Ramos (cell line): ENCODE data around the gene ARHGAP26.

ENCODE experiments used
- in situ Hi-C: fragments of 300-500 bp; cut with MboI; formaldehyde crosslinking; loops from one replicate; pipeline ENCODE4 v1.14.3; 2022; ENCODE audit warnings: low sequenced_read_pairs; ENCODE audit not compliant: unreplicated experiment

ARHGAP26 gene

GRCh38 chr5:142748568-142749249 lies 21.5 kb upstream of the ARHGAP26 start:
- in situ Hi-C loops: no loop called here

GRCh38 chr5:142749321-142749720 lies 20.9 kb upstream of the ARHGAP26 start:
- in situ Hi-C loops: no loop called here

GRCh38 chr5:142753116-142753631 lies 17.0 kb upstream of the ARHGAP26 start:
- in situ Hi-C loops: no loop called here

DNA sequence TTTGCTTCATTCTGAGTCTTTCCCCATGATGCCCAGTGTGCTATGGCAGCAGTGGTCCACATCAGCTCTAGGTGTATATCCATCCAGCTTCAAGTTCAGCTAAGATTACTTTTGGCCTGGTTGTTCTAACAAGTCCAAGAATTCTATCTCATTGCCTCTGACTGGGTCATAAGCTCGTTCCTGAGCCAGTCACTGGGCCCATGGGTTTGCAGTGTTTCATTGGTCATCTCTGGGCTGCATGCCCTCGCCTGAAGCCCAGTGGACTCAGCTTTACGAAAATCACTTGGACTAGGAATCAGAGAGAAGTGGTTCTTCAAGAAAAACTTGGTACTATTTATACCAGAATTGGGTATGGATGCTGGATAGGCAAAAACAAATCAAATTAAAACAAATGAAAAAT lies 16.1 kb upstream of the ARHGAP26 start:
- in situ Hi-C loops: no loop called here

- in situ Hi-C loops: no loop called here
These were observed 13.6 kb upstream of the ARHGAP26 start for GRCh38 chr5:142756576-142756975.

DNA sequence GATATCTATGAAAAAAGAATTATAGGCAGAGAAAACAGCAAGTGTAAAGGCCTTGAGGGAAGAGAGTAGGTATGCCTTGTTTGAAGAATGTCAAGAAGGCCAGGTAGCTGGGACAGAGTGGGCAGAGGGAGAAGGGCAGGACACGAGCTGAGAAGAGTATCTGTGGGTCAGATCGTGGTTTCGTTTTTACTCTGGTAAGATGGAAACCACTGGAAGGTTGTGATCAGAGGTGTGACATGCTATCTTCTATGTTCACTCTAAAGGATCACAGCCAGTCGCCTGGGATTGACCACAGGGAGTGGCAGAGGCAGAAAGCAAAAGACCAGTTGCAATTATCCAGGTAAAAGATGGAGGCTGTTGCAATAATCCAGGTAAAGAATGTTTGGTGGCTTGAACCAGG lies 12.6 kb upstream of the ARHGAP26 start:
- in situ Hi-C loops: no loop called here

DNA sequence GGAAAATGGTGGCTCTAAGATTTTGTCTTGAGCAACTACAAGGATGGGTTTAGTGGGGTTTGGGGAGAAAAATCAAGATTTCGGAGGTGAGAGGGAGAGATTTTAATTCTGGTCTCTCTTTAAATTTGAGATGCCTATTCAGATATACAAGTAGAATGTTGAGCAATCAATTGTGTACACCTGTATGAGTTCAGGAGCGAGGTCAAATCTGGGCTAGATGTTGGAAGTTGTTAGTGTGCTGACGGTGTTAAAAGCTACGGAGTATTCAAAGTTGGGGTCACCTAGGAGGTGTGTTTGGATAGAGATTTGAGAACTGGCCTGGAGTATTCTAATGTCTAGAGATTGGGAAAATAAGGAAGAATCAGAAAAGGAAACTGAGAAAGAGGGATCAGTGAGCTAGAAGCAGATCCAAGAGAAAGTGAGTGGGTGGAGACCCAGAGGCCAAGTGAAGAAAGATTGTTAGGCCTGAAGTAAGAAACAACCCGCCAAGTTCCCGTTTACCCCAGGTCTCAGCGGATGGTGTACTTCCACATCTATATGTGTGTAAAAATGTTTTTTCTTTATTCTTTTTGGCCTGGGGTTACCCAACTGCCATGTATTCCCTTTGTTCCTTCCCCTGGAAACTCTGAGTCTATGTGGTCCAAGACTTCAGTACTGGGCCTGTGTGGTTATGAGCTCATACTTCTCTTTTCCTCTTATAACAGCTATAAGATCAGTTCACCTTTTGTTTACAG lies 11.9 kb upstream of the ARHGAP26 start:
- in situ Hi-C loops: no loop called here

GRCh38 chr5:142758796-142759145 lies 11.4 kb upstream of the ARHGAP26 start:
- in situ Hi-C loops: no loop called here

GRCh38 chr5:142763701-142764100 lies 6.5 kb upstream of the ARHGAP26 start:
- in situ Hi-C loops: no loop called here

- in situ Hi-C loops: no loop called here
These were observed 3.0 kb upstream of the ARHGAP26 start for GRCh38 chr5:142767178-142767577.

DNA sequence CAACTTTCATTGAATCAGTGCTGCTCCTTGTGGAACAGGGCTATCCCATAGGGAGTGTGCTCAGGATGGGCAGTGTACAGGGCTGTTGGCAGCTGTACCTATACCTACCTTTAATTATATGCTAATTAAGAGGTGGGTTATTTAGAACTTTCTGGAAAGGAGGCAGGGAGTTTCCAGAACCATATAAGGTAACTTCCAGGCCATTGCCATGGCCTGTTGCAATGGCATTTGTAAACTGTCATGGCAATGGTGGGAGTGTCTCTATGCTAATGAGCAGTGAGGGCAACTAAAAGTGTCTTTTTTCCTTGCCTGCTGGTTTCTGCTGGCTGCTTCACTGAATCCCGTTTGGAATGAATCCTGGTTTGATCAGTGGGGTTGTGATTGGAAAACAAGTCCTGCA lies 2.3 kb upstream of the ARHGAP26 start:
- in situ Hi-C loops: no loop called here

GRCh38 chr5:142769251-142769792 lies 855 bp upstream of the ARHGAP26 start:
- in situ Hi-C loops: no loop called here

DNA sequence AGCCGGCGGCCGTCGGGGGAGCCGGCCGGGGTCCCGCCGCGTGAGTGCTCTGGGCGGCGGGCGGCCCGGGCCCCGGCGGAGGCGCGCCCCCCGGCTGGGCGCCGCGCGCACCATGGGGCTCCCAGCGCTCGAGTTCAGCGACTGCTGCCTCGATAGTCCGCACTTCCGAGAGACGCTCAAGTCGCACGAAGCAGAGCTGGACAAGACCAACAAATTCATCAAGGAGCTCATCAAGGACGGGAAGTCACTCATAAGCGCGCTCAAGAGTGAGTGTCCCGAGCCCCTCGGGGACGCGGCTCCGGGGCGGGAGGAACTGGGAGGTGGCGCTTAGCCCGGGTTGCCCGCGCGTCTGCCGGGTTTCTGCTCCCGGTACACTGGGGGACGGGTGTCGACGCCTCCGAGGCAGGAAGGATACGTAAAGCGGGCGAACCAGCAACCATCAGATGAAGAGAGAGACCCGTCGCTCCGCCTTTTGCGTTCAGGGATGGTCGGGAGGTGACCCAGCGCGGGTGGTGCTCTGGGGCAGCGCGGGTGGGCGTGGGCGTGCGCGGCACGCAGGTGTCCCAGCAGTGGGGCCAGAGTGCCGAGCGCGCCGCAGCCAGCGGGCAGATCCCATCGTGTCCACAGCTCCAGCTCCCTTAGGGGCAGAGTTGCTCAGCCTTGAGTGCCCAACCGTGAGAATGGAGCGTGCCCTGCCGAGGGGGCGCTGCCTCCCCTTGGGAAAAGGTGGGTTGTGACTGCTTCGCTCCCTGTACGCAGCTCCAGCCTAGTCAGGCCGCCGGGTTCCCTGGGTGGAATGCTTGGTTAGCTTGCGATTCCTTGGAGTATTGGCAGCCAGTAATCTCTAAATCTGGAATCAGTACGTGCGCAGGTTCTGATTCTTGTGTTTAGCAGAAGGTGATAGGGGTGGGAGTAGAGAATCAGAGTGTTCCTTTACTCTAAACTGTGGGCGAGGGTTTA lies 753 bp downstream of the ARHGAP26 start:
- in situ Hi-C loops: no loop called here

GRCh38 chr5:142771666-142772065 lies 1.5 kb downstream of the ARHGAP26 start:
- in situ Hi-C loops: no loop called here

DNA sequence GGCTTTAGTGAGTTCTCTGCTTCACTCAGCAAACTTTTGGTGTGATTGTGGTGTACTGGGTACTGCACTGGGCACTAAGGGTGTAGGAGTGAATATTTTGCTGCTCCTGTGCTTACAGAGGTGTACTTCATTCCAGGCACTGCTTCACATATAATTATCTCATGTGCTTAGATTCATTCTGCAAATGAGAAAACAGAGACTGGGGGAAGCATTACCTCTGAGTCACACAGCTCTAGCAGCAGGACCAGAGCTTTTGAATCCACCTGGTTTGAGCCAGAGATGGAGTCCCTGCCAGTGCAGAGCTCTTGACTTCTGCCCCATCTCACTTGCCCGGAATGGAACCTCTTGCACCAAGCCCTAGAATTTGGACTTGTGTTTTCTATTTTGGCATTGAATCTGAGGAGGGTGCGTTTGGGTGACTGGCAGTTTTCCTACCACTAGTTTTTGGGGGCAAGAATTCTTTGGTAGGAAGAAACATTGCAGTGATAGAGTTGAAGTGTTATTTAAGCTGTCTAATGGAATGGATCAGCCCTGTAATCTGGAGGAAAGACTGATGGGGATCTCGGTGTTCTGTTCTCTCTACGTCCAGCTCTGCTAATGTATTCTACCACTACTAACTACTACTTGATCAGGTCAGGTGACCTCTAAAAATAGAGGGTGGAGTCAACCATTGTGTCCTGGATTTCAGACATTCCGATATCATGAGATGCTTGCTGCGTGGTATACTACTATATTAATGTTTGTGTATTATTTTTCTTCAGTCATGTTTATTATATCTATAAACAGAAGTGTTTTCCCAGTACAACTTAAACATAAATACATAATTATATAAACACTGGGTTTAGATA lies 2.5 kb downstream of the ARHGAP26 start:
- in situ Hi-C loops: no loop called here

DNA sequence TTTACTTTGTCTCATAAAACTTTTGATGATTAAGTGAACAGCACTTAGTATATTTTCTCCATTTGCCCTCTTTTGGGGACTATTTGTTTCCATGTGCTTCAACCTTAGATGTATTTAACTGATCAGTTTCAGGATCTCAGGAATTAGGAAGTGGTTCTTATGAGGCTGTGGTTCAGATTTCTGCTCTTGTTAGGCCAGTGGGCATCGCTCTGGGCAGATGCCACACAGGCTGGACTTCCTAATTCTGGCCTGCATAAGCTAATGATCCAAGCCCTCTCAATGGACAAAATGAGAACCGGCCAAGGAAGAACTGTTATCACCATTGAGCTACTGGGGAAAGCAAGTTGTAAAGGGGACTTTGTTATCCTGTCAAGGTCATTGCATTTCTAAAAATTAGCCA lies 6.9 kb downstream of the ARHGAP26 start:
- in situ Hi-C loops: no loop called here

- in situ Hi-C loops: no loop called here
These were observed 7.7 kb downstream of the ARHGAP26 start for GRCh38 chr5:142777850-142778249.

DNA sequence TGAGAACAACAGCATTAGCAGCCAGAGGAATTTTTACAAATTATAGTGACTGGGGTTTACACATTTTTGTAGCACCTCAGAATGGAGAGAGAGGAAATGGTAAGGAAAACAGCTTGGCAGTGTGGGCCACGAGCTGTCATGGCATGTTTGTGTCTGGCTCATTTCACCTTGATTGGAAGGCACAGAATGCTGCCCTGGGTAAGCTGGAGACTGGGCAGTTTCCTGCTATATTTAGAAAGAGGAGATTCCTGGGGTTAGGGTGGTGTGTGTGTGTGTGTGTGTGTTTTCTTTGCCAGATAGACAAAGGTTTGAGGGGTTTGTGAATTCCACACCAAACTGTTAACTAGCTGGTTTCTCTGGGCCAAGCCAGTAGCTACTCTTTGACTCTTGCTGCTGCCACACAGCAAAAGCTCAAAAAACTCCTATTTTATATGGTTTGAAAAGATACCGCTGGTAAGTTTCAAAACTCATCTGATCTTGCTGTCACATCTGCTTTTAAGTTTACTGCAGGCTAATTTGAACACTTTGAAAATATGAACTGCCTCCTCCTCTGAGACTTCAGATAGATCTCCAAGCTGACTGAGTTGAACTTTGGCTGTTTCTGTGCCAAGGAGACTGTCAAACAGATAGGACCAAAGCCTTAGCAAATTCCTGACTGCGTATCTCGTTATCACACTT lies 9.1 kb downstream of the ARHGAP26 start:
- in situ Hi-C loops: no loop called here

- in situ Hi-C loops: no loop called here
These were observed 10.7 kb downstream of the ARHGAP26 start for GRCh38 chr5:142780871-142781270.
